HG02588 (cell line): ENCODE measurements around the gene ANGEL2.
A peak's percentile ranks its signal among the peaks of the same experiment; 100 is the strongest.
"Not testable (repeated sequence)": the region's sequence is repeated elsewhere in the genome, so short reads cannot be mapped to it uniquely, and the experiment has no call there.

Source experiments
- ATAC-seq: cut with Tn5 transposase; IDR thresholded peaks from one replicate; pipeline ENCODE4 v1.9.1; 2021; ENCODE audit warnings: mild to moderate bottlenecking, moderate library complexity; ENCODE audit not compliant: unreplicated experiment

ANGEL2 gene

DNA sequence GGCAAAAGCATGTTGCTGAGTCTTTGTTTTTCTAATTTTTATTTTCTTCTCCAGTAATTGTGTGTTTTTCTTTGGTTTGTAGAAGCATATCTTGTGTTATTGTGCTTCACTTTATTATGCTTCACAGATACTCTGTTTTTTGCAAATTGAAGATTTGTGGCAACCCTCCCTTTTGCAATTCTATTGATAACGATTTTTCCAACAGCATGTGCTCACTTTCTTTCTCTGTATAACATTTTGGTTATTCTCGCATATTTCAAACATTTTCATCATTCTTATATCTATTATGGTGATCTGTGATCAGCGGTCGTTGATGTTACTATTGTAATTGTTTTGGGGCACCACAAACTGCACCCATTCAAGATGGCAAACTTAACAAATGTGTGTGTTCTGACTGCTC is 3.8 kb upstream of the ANGEL2 start:
- ATAC-seq, result no peak

DNA sequence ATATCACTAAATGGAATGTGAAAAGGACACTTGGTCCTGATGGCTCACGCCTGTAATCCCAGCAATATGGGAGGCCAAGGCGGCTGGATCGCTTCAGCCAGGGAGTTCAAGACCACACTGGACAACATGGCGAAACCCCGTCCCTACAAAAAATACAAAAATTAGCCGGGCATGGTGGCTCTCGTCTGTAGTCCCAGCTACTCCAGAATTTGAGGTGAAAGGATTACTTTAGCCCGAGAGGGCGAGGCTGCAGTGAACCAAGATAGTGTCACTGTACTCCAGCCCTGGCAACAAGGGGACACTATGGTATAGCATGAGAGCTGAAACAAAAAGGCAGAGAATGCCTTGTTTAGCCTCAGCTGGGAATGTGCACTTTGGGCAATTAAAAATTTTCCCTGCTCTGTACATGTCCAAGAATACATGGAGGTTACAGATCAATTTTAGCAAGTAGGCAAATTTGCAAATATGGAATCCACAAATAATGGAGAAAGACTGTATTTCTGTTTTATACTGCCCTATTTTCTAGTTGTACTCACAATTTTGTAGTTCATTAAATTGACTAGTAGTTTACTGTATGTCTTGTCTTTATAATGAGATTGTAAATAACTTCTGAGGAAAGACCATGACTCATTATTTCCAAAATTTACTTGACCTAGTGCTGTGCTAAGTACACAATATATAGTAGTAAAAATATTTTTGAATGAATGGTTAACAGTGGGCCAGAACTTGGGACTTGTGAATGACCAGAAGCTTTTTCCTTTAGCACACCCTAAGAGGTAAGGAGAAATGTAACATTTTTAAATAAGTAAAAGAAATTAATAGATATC is 2.0 kb upstream of the ANGEL2 start:
- ATAC-seq, result no peak

DNA sequence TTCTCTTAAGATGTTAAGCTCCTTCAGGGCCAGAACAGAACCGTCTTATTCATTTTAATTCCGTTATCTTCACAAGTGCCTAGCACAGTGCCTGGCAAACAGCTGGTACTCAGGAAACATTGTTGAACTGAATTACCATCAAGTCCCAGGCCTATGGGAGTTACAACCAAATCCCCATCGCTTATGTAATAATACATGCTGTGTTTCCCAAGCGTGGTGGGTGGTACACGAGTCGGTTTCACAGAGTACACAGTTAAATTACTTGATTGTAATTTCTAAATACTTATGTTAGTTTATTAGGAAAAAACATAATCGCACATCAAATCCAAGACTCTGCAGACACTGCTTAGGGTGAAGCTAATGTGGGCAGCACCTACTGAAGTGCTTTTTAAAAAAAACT is 1.0 kb downstream of the ANGEL2 start:
- ATAC-seq, result no peak

DNA sequence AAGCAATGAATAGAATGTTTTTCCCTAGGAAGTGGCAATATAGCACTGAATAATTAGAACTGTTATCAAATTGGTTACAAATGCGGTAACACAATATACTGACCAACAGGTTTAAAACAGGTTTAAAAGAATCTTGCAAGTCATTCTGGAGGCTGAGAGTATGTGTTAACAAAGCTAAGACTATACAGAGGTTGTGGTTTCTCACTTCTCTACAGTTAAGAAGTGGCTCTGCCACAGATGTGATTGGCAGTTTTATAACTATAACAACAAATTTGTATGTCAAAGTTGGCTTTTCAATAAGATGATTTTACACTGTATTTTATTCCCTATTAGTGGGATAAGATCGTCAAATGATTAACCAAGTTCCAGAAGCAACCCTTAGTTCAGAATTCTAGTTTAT is 7.1 kb downstream of the ANGEL2 start:
- ATAC-seq, result peak; percentile 82

DNA sequence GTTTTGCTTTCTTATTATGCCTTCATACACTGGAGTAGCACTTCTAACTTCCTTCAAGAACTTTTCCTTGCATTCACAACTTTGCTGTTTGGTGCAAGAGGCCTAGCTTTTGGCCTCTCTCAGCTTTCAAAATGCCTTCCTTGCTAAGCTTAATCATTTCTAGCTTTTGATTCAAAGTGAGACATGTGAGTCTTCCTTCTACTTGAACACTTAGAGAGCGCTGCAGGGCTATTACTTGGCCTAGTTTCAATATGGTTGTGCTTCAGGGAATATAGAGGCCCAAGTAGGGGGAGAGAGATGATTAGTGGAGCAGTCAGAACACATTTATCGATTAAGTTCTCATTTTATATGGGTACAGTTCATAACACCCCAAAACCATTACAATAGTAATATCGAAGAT is 12.4 kb downstream of the ANGEL2 start:
- no peak for ATAC-seq

DNA sequence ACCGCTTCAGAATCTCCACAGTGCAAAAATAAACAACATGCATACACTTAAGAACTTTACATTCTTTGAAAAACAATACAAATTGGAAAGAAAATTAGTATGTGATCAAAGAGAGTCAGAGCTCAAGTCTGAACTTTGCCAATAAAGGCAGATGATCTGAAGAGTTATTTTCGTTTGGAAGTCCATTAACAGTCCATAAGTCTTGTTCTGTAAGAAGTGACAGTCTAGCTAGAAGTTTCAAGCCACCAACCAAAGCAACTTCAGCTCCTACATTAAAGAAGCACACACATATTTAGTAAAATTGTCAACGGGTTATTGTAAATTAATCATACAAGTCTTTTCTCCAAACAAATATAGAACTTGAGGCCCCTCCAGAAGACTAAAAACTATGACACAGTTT is 20.7 kb downstream of the ANGEL2 start:
- ATAC-seq, result no peak

DNA sequence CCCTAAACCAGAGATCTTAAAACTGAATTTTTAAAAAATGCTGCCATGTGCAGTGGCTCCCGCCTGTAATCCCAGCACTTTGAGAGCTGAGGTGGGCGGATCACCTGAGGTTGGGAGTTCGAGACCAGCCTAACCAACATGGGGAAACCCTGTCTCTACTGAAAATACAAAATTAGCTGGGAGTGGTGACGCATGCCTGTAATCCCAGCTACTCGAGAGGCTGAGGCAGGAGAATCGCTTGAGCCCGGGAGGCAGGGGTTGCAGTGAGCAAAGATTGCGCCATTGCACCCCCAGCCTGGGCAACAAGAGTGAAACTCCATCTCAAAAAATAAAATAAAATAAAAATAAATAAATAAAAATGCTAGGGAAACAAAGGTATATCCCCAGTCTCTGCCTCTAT is 21.7 kb downstream of the ANGEL2 start:
- not testable (repeated sequence) for ATAC-seq

DNA sequence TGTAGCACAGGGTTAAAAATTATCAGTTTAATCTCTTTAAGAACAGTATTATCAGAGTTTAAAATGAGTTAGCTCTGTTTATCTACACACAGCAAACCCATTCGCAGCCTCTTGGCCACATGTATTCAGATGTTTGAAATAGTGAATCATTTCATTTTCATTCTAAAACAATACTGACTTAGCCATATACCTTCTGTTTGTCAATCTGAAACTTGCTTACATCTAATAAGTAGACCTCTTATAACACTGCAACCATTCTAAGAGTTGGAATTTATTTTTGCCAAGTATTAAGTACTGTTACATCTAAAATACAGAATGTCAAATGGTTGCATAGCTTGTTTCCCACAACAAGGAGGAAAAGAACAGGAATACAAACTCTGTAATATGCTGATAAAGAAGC is 25.4 kb downstream of the ANGEL2 start:
- ATAC-seq, result no peak

DNA sequence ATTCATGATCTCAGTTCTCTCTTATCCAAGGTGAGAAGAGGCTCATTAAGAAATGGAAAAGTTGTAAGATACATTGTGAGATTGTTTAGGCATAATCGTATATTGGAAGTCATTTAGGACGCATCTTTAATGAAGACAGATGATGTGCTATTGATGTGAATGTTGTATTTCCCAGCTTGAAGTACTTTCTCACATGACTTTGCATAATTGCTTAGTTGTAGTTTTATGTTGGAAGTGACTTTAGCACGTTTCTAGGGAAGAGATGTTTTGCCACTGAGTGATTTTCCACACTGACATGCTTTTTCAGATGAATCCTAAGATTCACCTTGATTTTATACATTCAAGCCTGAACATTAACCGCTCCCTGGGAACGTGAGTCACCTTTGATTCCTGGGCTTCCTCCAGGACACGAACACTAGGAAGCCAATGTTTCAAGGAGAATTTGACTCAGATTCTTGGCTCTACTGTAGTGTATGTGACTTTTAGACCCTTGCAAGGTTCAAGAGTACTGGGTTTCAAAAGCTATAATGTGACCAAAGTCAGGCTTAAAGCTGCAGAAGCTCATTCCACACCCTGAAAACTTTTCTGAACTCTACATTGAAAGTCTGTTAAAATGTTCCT is 27.9 kb downstream of the ANGEL2 start:
- ATAC-seq, result no peak

DNA sequence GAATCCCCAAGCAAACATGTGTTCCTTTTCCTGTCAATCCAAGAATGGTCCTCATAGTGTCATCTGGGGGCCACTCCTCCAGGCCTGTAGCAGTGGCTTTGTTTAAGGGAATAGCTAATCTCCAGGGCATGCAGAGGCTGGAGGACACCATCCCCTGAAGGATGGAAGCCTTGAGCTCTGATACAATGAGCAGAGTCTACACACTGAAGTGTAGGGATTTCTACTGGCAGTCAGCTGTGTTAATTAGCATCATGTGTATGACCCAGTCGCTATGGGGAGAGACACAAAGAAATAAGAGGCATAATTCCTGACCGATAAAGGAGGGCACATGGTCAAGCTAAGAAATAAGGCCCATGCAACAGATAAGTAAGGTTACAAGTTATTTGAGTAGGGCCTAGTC is 29.1 kb downstream of the ANGEL2 start:
- no peak for ATAC-seq

DNA sequence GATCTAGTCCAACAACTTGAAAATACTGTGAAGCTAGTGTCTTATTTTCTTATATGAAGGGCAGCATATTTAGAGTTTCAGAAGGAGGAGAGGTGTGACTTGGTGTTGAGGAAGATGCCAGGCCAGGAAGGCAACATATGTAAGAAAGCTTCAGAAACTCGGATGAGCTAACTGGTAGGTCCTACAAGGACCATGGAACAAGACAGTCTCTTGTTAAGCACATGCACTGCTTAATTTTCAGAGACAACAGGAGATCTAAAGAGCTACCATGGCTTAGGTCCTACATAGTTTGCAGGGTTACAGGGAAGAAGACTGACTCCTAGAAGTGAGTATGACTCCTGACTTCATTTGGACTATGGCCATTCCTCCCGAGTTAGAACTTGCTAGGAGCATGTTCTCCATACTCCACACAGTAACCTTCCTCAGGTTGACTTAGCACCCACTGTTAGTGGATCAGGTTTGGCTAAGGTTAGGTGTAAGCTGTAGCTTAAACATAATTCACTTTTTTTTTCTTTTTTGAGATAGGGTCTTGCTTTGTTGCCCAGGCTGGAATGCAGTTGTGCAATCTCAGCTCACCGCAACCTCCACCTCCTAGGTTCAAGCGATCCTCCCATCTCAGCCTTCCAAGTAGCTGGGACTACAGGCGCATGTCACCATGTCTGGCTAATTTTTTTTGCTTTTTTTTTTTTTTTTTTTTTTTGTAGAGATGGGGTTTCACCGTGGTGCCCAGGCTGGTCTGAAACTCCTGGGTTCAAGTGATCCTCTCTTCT is 31.0 kb downstream of the ANGEL2 start:
- ATAC-seq, result no peak

DNA sequence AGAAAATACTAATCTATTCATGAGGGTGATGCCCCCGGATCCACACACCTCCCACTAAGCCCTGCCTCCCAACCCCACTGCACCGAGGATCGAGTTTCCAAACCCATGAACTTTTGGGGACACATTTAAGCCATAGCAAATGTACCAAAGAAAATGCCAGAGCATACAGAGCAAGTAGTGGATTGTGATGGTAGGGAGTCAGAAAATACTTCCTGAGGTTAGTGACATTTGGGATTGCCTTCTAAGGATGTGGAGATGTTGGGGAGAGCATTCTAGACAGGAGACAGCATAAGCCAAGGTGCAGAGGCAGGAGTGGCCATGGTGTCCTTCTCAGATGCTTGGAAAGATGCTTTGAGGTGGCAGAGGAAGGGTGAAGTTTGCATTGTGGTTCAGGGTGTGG is 32.2 kb downstream of the ANGEL2 start:
- no peak for ATAC-seq

DNA sequence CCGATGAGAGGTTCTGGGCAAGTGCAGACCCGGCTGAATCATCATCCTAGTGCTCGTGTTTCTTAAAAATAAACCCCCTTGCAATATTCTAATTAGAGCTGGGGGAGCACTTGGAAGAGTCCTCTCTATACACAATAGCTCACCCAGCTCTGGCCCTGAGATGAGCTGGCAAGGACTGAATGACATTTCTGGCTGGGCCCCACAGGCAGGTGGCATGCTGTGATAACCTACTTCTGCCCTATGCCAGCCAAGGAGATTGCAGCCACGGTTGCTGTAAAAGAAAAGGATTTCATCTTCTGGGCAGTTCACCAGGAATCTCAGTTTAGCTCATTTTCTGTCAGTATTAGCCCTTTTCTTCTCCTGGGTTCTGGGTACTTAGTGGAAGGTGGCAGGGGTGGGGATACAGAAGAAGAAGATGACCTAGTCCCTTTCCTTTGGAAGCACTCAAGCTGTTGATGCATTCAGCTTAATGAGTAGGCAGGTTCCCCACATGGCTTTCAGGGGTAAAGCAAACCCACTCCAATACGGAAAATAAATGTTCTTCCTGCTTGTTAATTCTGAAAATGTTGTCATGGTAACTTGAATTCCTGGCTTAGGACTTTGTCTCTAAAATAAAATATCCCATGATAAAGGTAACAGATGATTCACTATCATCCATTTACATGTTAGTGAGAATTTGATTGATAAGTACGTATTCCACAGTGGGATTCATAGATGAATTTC is 33.1 kb downstream of the ANGEL2 start:
- ATAC-seq, result no peak

DNA sequence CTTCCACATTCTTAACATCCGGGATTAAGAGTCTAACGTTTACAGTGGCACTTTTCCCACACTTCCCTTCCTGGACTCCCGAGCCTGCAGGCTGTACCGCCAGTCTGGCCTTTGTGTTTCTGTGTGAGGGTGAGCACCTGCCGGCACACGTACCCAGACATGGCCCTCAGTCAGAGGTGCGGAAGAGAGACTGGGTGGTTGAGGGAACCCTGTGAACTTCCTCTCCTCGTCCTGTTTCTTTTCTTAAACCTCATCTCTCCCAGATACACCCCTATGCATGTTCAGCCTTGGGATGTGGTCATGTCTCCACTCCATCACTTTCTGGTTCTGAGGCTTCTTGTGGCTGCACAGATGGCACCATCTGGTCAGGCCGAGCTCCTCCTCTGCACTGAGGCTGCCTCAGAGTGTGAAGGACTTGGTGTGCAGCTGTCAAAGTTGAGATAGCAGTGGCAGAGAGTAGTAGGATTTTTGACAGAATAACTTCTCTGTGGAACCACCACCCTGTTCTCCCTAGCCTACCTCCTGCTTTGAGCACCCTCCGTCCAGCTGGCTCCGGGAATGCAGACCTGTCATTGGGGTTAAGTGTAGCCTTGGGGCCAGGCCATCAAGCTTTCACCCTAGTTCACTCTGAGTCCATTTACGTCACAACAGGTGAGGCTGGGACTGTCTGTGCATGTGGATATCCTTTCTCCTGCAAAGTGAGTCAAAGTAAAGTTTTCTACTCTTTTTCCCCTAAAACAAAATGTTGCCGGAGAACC is 33.9 kb downstream of the ANGEL2 start:
- peak; percentile 38 for ATAC-seq

DNA sequence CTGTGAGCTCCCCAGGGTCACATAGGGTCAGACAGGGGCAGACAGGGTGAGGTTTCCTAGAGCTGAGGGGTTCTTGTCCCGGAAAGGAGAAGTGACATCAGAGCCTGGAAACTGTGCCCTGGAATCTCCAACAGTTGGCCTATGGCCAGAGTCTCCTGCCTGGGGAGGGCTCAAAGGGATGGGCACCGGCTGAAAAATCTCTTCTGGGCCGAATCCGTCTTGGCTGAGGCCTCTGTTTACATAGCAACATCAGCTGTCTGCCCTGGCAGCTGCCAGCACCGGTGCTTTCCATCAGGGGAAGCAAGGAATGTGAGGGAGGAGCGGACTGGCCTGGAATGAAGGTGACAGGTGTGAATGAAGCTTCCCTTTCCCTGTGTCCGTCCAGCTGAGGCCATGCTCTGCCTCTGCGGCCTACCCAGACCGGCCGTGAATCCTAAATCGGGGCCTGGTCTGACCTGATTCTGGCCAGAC is 34.6 kb downstream of the ANGEL2 start:
- ATAC-seq, result no peak

DNA sequence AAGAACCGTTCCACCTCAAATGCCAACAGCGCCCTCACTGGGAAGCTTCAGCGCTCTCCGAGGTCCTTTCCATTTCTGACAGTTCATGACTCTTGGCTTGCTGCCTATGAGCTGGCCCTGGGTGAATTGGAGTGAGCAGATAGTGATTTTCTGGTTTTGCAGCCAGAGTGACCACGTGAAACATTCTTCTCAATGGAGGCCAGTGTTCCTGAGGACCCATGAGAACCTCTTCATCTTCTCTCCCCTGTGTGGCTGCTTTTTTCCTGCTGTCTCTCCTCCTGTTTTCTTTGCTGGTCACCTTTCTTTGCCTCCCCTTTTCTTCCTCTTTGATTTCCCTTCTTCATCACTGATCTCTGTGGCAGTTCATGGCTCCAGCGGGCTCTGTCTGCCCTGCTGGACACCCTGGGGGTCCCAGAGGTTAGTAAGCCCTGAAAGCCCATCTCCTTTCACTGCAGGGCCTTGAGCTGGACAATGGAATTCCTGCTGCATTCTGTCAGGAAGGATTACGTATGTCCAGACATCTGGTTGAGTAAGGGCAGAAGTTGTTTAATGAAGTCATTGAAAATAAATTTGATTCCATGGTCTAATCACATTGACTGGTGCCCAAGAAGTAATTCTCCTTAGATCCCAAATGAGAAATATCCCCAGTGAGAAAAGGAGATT is 35.4 kb downstream of the ANGEL2 start:
- peak; percentile 1 for ATAC-seq

DNA sequence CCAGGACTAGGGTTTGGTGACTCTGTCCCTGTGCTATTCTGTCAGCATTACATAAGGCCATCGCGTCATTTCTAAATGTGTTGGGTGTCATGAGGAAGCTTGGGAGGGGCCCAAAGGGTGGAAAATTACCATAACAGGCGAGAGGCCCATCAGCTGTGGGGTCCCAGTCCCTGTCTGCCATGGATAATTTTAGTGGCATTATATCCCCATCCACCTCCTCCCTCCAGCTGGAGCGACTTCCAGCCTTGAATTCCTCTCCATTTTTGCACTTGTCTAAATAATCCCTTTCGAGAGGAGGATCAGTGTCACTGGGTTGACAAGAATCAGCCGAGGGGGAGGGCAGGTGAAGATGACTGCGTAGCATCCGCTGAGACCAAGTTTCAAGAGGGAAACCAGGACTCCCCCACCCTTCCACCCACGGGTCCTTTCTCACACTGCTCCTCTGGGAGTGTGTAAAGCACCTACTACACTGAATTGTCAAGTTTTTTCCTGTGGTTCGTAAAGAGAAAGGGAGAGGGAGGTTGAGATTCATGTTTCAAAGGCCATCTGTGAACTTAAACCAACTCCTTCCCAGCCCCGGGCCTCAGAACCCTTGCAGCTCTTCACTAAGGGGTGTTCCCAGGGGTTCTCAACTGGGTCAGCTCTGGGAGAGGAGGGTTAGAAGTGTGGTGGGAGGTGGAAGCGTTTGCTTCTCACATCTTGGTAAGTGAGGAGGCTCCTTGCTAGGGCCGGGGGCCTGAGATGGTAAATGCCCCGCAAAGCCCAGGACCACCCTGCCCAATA is 36.1 kb downstream of the ANGEL2 start:
- peak; percentile 78 for ATAC-seq

DNA sequence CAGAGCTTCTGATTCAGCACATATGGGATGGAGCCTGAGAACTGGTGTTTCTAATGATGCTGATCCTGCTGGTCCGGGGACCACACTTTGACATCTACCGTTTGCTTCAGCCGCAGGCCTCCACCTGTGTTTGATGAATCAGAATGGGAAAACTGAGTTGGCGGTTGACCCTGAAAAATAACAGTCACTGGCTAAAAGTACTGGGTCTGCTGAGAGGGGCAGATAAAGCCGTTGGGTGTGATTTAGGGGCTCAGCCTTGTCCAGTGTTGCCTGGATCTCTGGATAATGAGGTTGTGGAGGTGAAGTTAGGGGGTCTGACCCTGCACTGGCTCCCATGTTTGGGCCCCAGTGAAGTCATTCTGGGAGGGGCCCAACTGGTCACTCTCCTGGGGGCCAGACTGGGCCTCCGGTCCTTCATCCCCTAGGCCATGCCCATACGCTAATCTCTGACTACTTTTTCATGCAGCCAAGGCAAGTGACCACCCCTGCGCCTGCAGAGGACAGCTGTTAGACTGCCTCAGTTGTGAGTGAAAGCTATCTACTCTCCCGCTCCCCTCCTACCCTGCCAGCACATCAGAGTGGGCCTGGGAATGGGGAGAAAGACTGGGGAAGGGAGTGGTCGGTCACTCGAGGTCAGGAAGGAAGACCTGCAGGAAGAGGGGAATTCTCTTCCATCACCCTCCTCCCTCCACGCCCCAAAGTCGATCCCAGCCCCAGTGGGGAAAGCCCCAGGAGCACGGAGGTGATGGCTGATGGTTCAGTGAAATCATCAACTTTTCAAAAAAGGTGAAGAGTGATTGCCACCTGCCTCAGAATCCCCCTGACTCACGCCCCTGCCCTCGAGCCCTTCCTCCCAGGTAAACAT is 37.7 kb downstream of the ANGEL2 start:
- peak; percentile 33 for ATAC-seq
